RWPE1 (cell line): ENCODE results near the gene CSNK1A1.

ENCODE experiments used
- CTCF ChIA-PET: fragments of 350-600 bp; sonication (Branson Sonifier 250); formaldehyde crosslinking; extraction: SDS; loops from one replicate; lab custom pipeline; 2021; lab: Yijun Ruan, JAX
- POLR2A ChIA-PET: fragments of 400-600 bp; formaldehyde crosslinking; extraction: SDS; loops from one replicate; lab custom pipeline; 2020; ENCODE audit warnings: antibody characterized with exemption; ENCODE audit not compliant: low non-redundant PET; lab: Yijun Ruan, JAX
- DNase-seq: peaks from one replicate; pipeline ENCODE4 v3.0.0; 2012; ENCODE audit warnings: low spot score
- H3K27ac ChIP-seq: fragments of 450-650 bp; 2 replicates; pipeline ENCODE4 v1.5.1; 2017
- TF ChIP-seq, protein P1 (sequence below): fragments of 450-650 bp; conservative IDR thresholded peaks from 2 replicates; pipeline ENCODE4 v1.5.1; 2017; ENCODE audit warnings: low read depth, mild to moderate bottlenecking

The CSNK1A1 gene

DNA sequence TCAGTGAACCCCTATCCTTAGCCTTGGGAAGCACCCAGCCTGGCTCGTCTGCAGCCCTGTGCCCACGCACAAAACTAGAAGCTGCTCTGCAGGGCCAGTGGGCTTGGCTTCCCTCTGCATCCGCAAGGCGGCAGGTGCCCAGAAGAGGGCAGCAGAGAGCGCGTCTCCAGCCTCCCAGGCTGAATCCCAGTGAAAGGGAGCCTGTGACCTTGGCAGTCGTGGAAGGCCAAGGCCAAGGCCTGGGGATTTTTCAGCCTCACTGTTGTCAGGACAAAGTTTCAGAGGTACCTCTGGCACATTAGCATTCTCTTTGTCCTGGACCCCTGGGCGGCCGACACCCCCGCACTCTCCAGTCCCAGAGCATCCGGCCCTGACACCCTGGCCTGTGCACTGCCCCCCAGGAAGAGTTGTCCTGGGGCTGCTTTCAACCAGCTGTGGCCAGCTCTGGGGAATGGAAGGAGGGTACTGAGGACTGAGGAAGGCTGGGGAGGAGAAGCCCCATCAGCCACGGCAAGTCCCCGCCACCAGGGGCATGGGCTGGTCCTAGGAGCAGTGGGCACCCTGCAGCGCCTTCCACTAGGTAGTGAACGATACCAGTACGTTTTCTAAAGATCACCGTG lies 108.6 kb downstream of the CSNK1A1 start:
- H3K27ac ChIP-seq: peak overlapping the region; percentile 98
- ChIA-PET CTCF (interaction anchor here (0.5 to 4.0 kb wide), 25 partner anchors 9 to 860 kb away, joined by 3 to 24 read pairs (median 5); partner anchors contain the start of genes ARSI and CSNK1A1), POLR2A (interaction anchor here (0.6 kb wide), 1 partner anchor 107 kb away, joined by 3 read pairs; no protein-coding TSS in a partner anchor)
- TF ChIP-seq, protein P1, sequence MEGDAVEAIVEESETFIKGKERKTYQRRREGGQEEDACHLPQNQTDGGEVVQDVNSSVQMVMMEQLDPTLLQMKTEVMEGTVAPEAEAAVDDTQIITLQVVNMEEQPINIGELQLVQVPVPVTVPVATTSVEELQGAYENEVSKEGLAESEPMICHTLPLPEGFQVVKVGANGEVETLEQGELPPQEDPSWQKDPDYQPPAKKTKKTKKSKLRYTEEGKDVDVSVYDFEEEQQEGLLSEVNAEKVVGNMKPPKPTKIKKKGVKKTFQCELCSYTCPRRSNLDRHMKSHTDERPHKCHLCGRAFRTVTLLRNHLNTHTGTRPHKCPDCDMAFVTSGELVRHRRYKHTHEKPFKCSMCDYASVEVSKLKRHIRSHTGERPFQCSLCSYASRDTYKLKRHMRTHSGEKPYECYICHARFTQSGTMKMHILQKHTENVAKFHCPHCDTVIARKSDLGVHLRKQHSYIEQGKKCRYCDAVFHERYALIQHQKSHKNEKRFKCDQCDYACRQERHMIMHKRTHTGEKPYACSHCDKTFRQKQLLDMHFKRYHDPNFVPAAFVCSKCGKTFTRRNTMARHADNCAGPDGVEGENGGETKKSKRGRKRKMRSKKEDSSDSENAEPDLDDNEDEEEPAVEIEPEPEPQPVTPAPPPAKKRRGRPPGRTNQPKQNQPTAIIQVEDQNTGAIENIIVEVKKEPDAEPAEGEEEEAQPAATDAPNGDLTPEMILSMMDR: peak; percentile 99
- peak; percentile 86 for DNase-seq
